Stimulated activated naive CD8-positive, alpha-beta T cell treated with anti-CD3 and anti-CD28 coated beads, Interleukin-15, amount 100 ng/mL, for 72 hours (primary cell): ENCODE results near the gene DCDC2B.

Experiments
- ATAC-seq: fragments of 150-1000 bp; cut with Tn5 transposase; 2 replicates; pipeline ENCODE4 v1.10.0; 2021; ENCODE audit warnings: mild to moderate bottlenecking, moderate library complexity
- DNase-seq, 2 donors: peaks; one replicate each; pipeline ENCODE4 v3.0.0; 2021 to 2022
- H3K27ac Mint-ChIP-seq, 2 donors: one replicate each; pipeline ENCODE4 v1.8.0; 2022; ENCODE audit warnings: mild to moderate bottlenecking in 2 of 2, mixed read lengths in 2 of 2, moderate library complexity in 2 of 2
- H3K27me3 Mint-ChIP-seq: one replicate; pipeline ENCODE4 v1.8.0; 2022; ENCODE audit warnings: mixed read lengths
- H3K4me1 Mint-ChIP-seq: one replicate; pipeline ENCODE4 v1.8.0; 2022; ENCODE audit warnings: mild to moderate bottlenecking, mixed read lengths
- H3K4me3 Mint-ChIP-seq, 2 donors: one replicate each; pipeline ENCODE4 v1.8.0; 2022; ENCODE audit warnings: mild to moderate bottlenecking in 2 of 2, mixed read lengths in 2 of 2, moderate library complexity in 1 of 2
- H3K9me3 Mint-ChIP-seq, 2 donors: one replicate each; pipeline ENCODE4 v1.8.0; 2022; ENCODE audit warnings: mixed read lengths in 2 of 2

The DCDC2B gene

DNA sequence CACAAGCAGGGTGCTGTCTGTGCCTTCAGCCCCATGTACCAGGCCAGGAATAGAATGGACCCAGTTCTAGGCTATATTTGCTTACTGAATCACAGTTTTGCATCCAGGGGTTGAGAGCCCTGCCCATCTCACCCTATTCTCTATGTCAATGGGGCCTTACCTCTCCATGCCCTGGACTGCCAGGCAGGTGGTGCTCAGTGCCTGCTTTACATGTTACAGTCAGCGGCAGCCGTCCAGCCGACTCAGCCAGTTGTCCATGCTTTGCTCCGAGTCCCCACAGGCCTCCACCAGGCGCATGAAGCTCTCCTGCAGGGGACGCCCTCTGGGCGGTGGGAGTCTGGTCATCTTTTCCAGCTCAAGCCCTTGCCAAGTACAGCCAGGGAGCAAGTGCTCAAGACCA is 25.9 kb downstream of the DCDC2B start:
- H3K27ac Mint-ChIP-seq: no peak overlapping the region
- no peak for DNase-seq
- no peak overlapping the region for H3K4me3 Mint-ChIP-seq

DNA sequence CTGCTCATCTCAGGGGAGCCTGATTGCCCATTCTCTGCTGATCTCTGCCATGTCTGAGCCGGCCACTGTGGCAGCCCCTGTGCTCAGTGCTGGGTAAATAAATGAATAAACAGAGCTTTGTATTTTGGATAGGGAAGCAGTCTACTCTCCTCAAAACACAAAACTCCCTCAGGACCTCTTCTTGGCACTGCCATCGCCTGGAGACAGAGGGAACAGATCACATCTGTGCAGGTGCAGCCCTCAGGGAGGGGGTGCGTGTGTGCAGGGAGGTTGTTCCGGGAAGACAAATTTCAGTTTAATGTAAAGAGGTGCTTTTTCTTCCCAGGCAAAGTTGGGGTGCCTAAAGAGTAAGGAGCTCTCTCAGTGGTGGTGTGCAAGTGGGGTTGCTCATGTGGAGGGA is 30.4 kb downstream of the DCDC2B start:
- Mint-ChIP-seq H3K9me3 (no peaks in the 10 kb centered on the region), H3K4me3 (peak overlapping the region; percentile 91 to 94), H3K27ac (no peak overlapping the region), H3K4me1 (peaks cover 27% of the 10 kb centered on the region), H3K27me3 (no peaks in the 10 kb centered on the region)
- DNase-seq (no peak), ATAC-seq (no peak)

More for the DNA sequence above, 25.9 kb downstream of the DCDC2B start:
- Mint-ChIP-seq H3K9me3 (no peaks in the 10 kb centered on the region), H3K4me1 (no peaks in the 10 kb centered on the region), H3K27me3 (no peaks in the 10 kb centered on the region)
- ATAC-seq: peak; percentile 43

DNA sequence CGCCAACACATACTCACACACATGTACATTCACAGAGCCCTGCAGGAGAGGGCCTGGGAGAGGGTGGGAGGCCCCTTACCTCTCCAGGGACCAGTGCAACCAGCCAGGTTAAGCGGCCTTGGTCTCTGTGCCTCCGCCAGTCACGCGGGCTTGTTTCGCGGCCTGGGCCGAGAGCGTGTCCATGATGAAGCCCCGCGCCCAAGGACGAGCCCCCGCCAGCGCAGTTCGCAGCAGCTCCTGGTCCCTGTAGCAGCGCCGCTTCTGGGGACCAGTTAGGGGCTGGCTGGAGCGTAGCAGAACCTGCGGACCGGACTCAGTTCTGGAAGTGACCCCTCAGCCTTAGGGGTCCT is 30.9 kb downstream of the DCDC2B start:
- Mint-ChIP-seq H3K27ac (peak overlapping the region in 1 of 2 donors; percentile 82), H3K4me1 (peaks cover 27% of the 10 kb centered on the region), H3K27me3 (no peaks in the 10 kb centered on the region), H3K4me3 (peak overlapping the region; percentile 91 to 94), H3K9me3 (no peaks in the 10 kb centered on the region)
- ATAC-seq (no peak), DNase-seq (no peak)

DNA sequence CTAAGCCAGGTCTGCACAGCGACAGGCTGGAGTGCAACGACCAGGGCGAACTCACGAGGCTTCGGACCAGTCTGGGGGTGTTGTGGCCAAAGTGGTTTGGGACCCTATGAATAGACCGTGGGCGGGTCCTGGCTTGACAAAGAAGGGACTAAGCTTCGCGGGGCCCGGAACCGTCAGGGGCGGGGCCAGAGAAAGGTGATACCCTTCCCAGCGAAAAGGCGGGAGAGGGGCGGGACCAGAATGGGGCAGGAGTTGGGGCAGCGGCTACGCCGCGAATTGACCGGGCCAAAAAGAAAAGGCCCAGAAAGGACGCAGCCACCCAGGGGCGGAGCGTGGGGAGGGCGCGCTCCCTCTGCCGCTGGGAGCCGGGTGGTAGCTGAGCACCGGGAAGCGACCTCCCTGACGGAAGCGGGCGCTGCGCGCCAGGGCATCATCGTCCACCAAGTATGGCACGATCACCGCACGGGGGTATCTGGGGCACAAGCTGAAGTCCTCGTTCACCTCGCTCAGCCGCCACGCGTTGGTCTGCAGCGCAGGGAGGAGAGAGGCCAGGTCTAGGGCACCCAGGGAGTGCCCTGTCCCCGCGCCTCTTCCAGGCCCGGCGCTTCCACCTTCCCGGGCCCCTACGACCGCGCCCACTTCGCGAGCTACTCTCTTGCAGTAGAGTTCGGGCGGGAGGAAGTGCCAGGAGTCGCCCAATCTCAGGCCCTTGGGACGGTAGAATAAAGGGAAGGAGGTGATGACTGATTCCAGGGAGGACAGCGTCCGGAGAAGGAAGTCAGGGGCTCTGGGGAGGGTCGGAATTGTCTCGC is 31.5 kb downstream of the DCDC2B start:
- Mint-ChIP-seq H3K27ac (peak overlapping the region; percentile 69 to 82), H3K9me3 (no peaks in the 10 kb centered on the region), H3K4me1 (peaks cover 29% of the 10 kb centered on the region), H3K4me3 (peak overlapping the region; percentile 91 to 94), H3K27me3 (no peaks in the 10 kb centered on the region)
- DNase-seq (peak in 1 of 2 donors; percentile 63), ATAC-seq (peak; percentile 75)

DNA sequence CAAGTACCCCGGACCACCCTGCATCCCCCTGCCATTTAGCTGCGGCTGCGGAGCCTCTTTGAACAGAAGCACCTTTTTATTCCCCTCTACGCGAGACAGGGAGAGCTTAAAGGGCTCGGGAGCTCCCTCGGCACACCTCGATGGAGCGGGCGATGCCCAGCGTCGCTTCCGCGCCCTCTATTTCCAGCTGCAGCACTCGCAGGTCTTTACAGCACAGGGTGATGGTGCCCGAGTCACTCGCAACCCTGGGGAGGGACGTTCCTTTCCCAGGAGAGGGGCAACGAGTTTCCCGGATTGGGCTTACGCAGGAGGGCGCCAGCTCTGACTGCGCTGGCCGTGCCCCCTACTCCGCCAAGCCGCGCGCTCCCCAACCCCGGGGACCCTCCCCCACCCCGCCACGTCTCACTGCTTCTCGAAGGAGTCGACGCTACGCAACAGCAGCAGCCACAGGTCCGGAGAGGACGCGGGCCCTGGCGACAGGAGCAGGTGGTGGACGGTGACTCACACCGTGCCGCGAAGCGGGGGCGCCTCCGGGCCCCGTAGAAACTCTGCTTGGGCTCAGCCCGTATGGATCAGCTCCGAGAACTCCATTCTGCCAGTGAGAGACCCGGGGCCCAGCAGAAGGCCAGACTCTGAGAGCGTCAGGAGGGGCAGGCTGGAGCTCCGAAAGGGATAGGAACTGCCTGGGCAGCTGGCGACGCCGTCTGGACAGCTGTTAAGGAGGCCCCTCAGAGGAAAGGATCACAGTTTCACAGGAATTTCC is 32.3 kb downstream of the DCDC2B start:
- Mint-ChIP-seq H3K4me3 (peak overlapping the region; percentile 91 to 94), H3K27ac (peak overlapping the region; percentile 54 to 86), H3K27me3 (no peaks in the 10 kb centered on the region), H3K9me3 (no peaks in the 10 kb centered on the region), H3K4me1 (peaks cover 36% of the 10 kb centered on the region)
- DNase-seq (peak; percentile 50 to 51), ATAC-seq (peak; percentile 78)

DNA sequence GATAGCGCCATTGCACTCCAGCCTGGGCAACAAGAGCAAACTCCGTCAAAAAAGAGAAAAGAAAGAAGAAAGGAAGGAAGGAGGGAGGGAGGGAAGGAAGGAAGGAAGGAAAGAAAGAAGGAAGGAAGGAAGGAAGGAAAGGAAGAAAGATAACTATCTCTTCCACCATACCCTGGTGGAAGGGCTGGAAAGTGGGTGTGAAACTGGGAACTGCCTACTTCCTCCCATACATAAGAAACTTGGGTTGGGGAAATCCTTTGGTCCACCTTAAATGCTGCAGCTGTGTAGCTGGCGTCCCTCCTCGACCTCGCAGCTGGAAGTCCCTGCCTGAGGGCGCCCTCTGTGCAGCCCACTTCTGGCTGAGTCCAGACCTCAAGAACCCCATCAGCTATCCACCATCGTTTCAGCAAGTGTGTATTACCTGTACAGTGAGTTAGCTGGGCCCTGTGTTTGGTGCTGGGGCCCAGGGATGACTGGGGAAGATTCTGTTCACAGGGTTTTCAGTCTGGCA is 33.5 kb downstream of the DCDC2B start:
- H3K4me3 Mint-ChIP-seq: peak overlapping the region; percentile 17 to 46
- no peak for ATAC-seq
- H3K27ac Mint-ChIP-seq: no peak overlapping the region
- no peaks in the 10 kb centered on the region for H3K9me3 Mint-ChIP-seq
- no peaks in the 10 kb centered on the region for H3K27me3 Mint-ChIP-seq
- no peak for DNase-seq
- H3K4me1 Mint-ChIP-seq: peaks cover 42% of the 10 kb centered on the region

DNA sequence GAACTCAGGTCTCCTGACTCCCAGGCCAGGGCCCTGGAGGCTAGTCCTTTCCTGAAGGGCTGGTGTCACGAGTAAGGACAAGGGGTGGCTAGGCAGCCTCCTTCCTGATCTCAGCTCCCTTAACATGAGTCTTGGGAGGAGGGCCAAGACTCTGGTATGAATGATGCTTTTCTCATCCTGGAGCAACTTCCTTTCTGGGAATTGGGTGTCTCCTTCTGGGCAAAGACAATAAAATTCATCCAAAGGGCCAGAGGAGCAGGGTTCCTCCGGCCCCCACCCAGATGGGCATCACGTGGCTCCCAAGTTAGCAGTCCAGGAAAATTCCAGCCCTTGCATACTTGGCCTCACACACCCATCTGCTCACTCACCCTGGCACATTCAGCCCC is 38.0 kb downstream of the DCDC2B start, which contains the start of gene FAM167B:
FAM167B (plus strand) TSS at position 335 of the 386 bp plus-strand sequence. CDS start 200 bp downstream, outside the sequence.
- peak within 1 kb of the TSS; percentile 30 to 88 for H3K27ac Mint-ChIP-seq
- H3K27me3 Mint-ChIP-seq: no peaks in the 10 kb centered on the region
- H3K4me1 Mint-ChIP-seq: peaks cover 65% of the 10 kb centered on the region
- H3K9me3 Mint-ChIP-seq: no peaks in the 10 kb centered on the region
- ATAC-seq (no peak), DNase-seq (no peak)
- H3K4me3 Mint-ChIP-seq: peak within 1 kb of the TSS; percentile 57 to 98

DNA sequence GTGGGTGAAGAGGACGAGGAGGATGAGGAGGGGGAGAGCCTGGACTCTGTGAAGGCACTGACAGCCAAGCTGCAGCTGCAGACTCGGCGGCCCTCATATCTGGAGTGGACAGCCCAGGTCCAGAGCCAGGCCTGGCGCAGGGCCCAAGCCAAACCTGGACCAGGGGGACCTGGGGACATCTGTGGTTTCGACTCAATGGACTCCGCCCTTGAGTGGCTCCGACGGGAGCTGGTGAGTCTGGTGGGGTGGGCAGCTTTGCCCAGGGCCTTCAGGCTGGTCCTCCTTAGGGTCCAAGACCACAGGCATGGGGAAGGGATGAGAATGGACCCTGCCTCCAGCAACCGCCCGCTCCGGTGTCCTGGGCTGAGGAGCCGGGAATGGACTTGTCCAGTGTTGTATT is 38.6 kb downstream of the DCDC2B start:
- H3K4me3 Mint-ChIP-seq: peak overlapping the region in 1 of 2 donors; percentile 98
- no peaks in the 10 kb centered on the region for H3K27me3 Mint-ChIP-seq
- H3K9me3 Mint-ChIP-seq: no peaks in the 10 kb centered on the region
- peak overlapping the region; percentile 29 to 30 for H3K27ac Mint-ChIP-seq
- no peak for ATAC-seq
- no peak for DNase-seq
- peaks cover 60% of the 10 kb centered on the region for H3K4me1 Mint-ChIP-seq

DNA sequence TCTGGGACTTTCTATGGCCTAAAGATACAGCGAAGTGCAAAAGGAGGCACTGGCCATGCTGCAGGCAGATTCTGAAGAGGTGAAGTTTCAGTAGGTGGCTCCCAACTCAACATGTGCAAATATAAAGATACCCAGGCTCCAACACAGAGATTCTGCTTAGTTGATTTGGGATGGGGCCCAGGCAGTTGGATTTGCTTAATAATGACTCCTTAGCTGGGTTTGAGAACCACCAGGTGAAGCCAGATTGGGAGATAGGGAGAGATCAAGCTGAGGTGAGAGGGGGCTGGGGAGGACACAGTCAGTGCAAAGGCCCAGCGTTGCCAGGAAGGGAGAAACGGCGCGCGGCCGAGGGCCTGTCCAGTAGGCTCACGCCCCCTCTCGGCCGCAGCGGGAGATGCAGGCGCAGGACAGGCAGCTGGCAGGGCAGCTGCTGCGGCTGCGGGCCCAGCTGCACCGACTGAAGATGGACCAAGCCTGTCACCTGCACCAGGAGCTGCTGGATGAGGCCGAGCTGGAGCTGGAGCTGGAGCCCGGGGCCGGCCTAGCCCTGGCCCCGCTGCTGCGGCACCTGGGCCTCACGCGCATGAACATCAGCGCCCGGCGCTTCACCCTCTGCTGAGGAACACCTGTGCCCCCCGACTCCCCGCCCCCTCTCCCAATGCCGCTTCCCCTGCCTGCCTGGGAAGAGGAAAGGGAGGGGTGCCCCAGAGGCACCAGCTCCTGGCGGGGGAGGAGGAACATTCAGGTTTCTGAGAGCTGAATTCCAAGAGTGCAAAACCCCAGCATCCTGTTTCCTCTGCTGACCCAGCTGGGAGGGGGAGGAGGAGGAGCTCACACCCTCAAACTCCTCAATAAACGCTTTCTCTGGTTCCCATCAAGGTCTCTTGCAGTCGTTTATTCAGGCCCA is 39.3 kb downstream of the DCDC2B start:
- H3K4me3 Mint-ChIP-seq: peak overlapping the region; percentile 98
- peak; percentile 34 for ATAC-seq
- H3K27ac Mint-ChIP-seq: peak overlapping the region; percentile 4 to 88
- H3K9me3 Mint-ChIP-seq: no peaks in the 10 kb centered on the region
- peaks cover 60% of the 10 kb centered on the region for H3K4me1 Mint-ChIP-seq
- peak; percentile 84 to 86 for DNase-seq
- no peaks in the 10 kb centered on the region for H3K27me3 Mint-ChIP-seq

DNA sequence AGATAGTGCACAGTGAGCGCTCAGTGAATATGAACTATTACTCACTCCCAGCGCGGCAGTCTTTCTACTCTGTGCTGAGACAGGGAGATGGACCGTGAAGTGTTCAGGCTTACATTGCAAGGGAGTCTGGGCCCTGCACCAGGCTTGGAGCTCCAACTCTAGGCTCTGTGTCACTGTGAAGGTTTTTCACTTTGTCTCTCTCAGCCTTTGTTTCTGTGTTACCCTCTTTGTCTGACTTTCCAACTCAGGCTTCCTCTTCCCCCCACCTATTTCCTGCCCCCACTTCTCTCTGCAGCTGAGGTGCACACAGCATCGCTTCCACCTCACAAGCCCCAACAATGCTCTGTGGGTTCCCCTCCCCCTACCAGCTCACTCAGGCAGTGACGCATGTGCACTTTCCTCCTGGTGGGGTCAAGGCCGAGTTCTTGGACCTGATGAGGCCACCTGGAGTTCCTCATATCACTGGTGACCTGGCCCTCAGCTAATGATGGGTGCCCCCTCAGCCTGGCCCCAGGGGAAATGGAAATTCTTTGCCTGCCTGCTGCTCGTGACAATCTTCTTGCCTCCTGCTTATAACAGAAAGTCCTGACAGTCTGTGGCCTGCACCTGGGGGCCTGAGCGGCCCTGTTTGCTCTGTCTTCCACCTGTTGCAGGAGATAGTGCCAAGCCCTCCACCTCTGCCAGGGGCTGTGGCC is 41.1 kb downstream of the DCDC2B start:
- ATAC-seq: peak; percentile 82
- Mint-ChIP-seq H3K27ac (peak overlapping the region; percentile 97 to 98), H3K4me1 (peaks cover 72% of the 10 kb centered on the region), H3K27me3 (no peaks in the 10 kb centered on the region), H3K4me3 (peak overlapping the region; percentile 98), H3K9me3 (no peaks in the 10 kb centered on the region)
- DNase-seq: peak; percentile 74 to 87

DNA sequence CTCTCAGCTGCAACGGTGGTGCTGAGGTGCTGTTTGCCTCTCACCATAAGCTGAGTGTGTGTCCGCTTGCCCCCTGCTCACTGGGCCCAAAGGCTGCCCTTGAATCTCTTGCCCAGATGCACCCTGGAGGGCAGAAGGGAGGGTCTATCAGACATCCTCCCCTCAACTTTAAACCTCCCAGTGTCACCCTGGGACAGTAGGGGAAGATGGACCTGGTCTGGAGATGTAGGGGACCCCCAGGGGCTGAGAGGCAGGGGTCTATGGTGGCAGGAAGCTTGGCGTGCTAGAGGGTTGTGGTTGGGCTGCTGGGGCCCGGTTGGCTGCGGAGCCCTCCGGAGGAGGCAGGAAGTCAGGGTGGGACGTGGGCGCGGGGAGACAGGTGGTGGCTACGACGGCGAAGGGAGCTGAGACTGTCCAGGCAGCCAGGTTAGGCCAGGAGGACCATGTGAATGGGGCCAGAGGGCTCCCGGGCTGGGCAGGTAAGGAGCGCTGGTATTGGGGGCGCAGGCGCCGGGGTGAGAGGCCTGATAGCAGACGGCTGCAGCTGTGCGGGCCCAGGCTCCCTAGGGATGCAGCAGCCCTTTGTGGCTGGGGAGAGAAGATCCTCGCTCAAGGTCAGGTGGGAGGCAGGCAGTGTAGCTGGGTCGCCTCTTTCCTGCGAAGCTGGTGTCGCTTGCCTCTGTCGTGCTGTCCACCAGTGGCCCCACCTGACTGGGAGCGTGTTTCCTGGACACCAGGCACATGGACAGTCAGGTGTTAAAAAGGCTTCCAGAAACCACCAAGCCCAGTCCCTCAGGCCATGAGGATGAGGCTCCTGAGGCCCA is 42.2 kb downstream of the DCDC2B start, which contains the start of gene LCK:
LCK (plus strand) TSS at position 373 of the 824 bp plus-strand sequence. CDS start 23,065 bp downstream, outside the sequence.
- peaks cover 68% of the 10 kb centered on the region for H3K4me1 Mint-ChIP-seq
- peak within 1 kb of the TSS; percentile 97 to 98 for H3K27ac Mint-ChIP-seq
- DNase-seq (peak; percentile 78 to 84), ATAC-seq (peak; percentile 68)
- no peaks in the 10 kb centered on the region for H3K9me3 Mint-ChIP-seq
- no peaks in the 10 kb centered on the region for H3K27me3 Mint-ChIP-seq
- H3K4me3 Mint-ChIP-seq: peak within 1 kb of the TSS; percentile 98

DNA sequence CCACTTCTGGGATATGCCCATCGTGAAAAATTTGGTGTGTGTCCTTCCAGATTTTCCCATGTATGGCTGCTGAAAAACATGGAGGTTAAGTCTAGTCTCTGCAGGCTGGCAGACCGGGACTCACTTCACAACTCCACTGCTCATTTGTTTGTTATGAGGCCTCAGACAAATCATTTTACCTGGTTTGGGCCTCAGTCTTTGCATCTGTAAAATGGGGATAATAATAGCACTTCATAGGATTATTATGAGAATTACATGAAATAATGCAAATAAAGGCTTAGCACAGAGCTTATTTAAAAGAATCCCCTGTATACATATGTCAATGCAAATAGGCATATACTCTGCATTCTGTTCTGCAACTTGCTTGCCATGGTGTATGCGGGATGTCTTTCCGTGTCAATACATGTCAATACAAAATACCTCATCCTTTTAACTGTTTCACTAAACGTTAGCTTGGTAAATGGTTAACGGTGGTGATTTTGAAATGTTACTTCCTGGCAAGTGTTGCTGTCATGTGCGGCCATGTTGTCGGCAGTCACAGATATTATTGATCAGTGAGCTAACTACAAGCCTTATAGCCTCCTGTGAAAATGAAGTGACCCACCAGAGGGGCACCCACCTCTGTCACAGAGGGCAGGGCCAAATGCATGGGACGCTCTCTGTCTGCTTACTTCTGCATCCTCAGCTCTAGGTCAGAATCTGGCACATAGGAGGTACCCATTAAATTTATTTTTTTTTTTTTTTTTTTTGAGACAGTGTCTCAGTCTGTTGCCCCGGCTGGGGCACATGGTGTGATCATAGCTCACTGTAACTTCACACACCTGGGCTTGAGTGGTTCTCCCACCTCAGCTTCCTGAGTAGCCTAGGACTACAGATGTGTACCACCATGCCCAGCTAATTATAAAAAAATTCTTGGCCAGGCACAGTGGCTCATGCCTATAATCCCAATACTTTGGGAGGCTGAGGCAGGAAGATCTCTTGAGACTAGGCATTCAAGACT is 46.5 kb downstream of the DCDC2B start:
- peaks cover 57% of the 10 kb centered on the region for H3K4me1 Mint-ChIP-seq
- no peaks in the 10 kb centered on the region for H3K27me3 Mint-ChIP-seq
- H3K9me3 Mint-ChIP-seq: no peaks in the 10 kb centered on the region
- H3K4me3 Mint-ChIP-seq: peak overlapping the region; percentile 79 to 98
- peak overlapping the region; percentile 17 to 37 for H3K27ac Mint-ChIP-seq
- ATAC-seq (peak; percentile 8), DNase-seq (peak in 1 of 2 donors; percentile 45)
